GM19023 (cell line): ENCODE data around the gene CCDC102A.

Experiments used
- ATAC-seq: cut with Tn5 transposase; IDR thresholded peaks from one replicate; pipeline ENCODE4 v1.9.1; 2021; ENCODE audit warnings: mild to moderate bottlenecking, moderate library complexity; ENCODE audit not compliant: unreplicated experiment

CCDC102A gene

DNA sequence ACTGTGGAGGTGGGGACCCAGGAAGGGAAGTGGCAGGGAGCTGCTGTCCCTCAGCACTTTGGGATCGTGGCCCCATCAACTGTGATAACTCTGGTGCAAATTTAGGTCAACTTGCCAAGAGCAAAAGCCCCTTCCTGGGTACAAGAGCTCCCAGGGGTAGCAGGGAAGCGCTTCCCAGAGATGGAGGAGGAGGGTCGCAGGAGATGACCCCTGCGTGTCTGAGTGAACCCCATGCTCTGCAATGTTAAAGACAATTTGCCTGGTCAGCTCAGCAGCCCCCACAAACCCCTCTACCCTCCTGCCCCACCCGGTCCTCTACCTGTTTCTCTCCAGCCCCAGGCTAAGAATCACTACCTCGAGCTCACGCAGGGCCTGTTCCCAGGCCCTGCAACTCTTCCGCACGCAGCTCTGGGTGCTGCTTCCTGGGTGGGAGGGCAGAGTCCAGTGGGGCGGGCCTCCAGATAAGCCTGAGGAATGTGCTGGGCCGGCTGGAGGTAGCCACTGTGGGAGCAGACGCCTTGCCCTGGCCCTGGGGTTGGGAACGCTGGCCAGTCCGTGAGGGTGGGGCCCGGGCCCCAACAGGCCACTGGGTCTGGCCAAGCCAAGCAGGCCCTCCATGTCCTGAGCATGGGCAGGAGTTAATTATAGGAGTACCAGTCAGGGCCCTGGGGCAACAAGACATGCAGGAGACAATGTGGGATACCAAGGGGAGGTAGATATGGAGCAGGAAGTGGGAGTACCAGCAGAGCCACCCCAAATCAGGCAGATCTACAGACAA, 56.2 kb downstream of the CCDC102A start:
- no peak for ATAC-seq

DNA sequence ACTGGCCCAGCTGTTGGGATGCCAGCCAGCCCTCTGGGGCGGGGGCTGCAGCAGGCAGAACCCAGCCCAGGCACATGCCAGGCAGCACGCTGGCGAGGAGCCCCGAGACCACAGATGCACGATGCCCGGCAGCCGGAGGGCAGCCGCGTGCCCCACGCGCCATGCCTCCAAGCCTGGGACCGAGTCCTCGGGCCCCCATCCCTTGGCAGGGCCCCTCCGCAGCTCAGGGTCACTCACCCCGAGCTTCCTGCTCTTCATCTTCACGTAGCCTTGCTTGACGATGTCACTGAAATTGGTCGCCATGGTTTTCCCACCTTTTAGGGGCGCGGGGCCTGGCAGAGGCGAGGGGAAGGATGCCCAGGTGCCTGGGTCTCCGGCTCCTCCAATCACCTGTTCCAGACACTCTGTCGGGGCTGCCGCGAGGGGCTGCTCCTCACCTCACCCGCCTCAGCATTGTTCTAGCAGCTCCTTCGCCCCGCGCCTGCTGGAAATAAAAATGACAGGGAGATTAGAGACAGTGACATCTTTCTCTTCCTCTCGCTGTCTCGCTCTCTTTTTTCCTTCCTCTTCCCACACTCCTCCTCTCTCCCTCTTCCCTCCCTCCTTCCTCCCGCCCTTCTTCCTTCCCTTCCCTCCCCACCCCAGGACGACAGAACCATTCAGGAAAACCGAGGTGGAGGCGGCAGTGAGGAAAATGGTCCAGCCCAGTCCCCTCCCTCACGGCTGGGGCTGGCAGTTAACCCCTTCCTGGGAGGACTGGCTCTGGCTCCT, 57.0 kb downstream of the CCDC102A start:
- no peak for ATAC-seq

GRCh38 chr16:57478396-57479204, 57.8 kb downstream of the CCDC102A start:
- no peak for ATAC-seq

- no peak for ATAC-seq
These were observed 58.7 kb downstream of the CCDC102A start for GRCh38 chr16:57477531-57478202.

DNA sequence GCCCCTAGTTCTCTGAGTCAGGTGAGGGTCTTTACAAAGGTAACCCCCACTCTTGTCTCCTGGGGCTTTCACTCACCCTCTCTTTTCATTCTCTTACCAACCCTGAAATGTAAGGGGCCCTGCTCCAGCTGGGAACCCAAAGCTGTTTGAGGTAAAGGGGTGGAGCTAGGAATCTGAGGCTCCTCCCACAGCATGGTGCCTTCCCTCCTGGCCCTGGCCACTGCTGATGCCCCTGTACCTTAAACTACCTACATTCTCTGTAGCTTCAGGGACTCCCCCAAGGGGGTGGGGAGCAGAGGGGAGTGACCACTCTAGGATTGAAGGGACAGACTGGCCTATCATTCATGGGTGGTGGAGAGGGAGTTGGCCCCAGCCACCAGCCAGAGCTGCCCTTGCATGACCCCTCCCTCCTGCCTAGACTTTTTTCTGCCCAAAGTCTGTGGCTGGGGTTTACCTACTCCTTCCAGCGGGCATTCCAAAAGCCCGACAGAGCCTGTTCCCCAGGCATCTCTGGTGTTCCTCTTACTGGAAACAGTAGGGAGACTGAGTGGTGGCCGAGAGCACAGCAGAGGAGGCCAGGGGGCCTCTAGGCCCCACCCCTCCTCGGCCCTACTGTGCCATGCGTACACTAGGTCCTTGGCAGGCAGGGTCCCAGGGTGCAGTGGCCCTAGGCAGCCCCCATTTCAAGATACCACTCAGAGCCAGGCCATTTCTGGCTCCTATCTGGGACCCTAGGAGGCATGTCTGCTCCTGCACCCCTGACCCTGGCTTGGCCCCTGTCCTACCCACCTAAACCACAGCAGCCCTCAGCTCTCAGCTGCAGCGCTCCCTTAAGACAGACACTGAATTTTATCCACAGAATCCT, 59.6 kb downstream of the CCDC102A start:
- ATAC-seq: no peak

DNA sequence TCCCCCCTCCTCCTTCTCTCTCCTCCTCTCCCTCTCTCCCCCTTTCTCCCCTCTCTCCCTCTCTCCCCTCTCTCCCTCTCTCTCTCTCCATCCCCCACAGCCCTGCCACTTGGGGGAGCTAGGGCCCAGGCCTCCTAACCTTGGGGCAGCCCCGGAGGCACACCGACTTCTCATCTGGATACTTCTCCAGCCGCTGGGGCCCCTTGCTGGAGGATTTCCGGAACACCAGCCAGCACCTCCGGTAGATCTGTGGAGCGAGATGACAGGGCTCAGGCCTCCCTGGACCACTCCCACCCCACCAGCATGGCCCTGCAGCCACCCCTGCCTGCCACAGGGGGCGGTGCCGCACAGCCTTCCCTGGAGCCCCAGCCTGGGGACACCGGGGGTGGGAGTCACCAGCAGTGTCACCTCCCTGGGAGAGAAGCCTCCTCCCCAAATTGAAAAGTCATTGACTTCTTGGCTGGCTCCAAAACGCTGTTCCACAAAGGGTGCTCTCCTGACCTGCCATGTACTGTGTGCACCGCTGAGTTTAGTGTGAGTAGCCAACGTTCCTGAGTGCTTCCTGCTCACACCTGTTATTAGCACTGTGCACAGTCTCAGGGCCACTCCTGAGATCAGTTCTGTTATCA, 60.5 kb downstream of the CCDC102A start:
- peak; percentile 87 for ATAC-seq

GRCh38 chr16:57474671-57475661, 61.4 kb downstream of the CCDC102A start:
- no peak for ATAC-seq

DNA sequence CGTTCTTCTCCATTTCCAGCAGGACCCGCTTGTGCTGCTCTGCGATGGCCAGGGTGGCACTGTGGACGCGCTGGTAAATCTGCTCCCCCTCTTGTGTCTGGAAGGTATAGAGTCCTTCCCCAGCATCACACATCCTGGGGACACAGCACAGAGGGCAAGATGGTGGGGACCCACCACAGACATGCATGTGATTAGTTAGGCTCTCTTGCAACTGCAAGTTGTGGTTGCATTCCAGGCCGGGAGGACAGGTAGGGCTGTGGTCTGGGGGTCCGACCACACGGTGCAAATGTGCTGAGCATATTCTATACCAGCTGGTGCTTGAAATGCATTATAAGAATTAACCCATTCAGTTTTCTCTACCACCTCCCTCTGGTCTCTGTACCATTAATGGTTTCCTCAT, 62.5 kb downstream of the CCDC102A start:
- no peak for ATAC-seq

DNA sequence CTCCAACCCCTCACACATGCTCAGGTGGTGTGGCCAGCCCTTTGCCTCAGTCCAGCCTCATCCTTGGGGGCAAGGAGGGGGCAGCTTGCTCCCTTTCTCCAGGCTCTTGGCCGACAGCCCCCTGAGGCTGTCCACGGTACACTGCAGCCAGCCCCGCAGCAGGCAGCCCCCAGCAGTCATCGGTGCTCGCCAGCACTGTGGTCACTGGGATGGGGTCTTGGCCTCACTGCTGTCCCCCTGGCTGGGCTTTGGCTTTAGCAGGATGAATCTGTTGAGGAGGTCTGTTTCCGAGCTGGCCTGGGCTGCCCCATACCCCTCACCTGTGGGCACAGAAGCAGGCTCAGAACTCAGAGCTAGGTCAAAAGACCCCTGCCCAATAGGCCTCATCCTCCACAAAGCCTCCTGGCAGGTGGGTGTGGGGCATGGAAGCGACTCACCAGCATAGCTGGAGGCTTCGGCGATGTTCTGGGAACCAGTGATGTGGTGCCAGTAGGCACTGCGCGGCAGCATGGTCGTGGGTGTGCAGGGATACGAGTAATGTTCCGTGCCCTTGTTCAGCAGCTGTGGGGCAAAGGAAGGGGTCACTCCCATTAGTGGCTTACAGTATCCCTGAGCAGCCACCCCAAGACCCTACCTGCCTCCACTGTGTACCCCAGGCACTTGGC, 63.1 kb downstream of the CCDC102A start:
- no peak for ATAC-seq

DNA sequence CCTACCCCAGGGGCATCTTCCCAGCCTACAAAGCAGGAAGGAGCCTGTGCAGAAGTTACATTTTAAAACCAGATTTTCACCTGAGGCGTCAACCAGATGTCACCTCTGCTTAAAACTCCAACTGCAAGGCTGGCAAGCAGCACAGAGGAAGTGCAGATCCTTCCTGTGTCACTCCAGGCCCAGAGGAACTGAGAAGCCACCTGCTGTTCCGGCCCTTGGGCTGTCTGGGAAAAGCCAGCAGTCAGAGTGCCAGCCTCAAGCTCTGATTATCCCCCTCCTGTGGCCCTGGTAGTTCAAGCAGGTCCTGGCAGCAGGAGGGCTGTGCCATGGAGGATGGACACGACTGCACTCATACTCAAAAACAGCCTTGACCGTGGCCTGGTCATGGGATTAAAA, 63.7 kb downstream of the CCDC102A start:
- ATAC-seq: no peak

DNA sequence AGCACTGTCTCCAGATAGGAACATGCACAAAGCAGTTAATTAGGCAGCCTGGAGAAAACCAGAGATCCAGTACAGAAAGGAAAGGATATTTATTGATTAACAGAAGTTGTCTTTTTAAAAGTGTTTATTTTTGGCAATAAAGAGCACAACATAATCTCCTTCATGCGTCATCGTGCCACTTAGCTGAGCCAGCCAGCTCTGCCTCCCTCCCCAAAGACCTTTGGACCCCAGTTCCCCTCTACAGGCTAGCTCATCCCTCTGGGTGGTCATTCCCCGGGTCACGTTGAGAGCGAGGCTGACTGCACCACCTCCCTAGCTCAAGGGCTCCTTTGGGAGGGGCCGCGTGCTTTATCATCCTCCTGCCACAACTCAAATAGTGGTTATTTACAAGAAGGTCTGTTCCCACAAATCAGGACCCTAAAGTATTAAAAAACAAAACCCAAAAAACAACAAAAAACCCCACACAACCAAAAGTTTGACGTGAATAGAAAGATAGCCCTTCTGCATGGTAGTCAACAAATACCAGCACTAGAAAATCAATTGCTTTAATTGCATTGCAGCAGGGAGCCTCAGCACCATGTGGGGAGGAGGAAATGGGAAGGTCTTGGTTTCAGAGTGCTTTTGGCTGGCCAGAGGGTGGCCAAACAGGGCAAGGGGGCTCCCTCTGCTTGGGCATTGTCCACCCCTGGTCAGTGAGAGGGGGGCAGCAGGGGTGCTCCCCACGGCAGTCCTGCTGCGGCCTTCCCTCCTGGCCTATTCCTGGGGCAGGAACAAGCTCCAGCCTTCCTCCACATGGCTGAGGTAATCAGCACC, 64.3 kb downstream of the CCDC102A start:
- no peak for ATAC-seq

GRCh38 chr16:57471209-57471608, 65.2 kb downstream of the CCDC102A start:
- no peak for ATAC-seq

- ATAC-seq: no peak
These were observed 65.7 kb downstream of the CCDC102A start for GRCh38 chr16:57470711-57471110.

DNA sequence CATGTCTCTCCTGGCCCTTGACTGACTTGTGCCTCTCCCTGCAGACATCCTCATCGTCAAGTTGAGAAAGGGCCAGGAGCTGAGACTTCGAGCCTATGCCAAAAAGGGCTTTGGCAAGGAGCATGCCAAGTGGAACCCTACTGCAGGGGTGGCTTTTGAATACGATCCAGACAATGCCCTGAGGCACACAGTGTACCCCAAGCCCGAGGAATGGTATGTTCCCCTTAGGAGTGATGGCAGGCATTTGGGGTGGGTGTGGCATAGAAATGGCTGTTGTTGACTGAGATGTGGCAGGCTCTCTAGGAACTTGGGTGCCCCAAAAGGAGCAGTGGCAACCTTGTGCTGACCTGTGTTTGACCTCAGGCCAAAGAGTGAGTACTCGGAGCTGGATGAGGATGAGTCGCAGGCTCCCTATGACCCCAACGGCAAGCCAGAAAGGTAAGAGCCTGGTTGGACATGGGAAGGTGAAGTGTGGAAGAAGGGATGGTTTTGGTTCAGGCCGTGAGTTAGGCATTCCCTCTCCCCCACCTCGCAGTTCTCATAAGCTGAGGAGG, 66.4 kb downstream of the CCDC102A start:
- ATAC-seq: no peak

- ATAC-seq: no peak
These were observed 67.3 kb downstream of the CCDC102A start for GRCh38 chr16:57469046-57469445.

GRCh38 chr16:57468346-57468745, 68.0 kb downstream of the CCDC102A start:
- ATAC-seq: no peak

DNA sequence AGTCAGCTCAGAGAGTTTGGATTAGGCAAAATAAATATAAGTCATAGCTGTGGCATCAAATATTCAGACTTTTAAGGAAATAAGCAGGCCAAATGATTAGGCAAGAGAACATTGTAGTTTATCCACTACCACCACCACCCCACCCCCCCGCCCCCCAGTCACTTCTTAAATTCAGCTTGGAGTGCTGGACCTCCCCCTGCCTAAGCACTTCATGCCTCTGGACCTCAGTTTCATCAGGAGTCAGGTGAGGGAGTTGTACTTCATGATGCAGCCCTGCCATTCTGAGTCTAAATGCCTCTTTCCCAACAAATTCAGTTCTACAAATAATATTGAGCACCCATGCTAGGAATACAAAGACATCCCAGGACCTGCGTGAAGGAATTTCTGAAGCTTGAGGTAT, 71.8 kb downstream of the CCDC102A start:
- no peak for ATAC-seq
